K562 (cell line): Measurements from ENCODE around the gene HBG1. TPM values are rescaled to one million over a fixed set of nuclear protein-coding genes. Genes with fewer than 3 reads are reported as not detected.

Source experiments
- EGR1 ChIP-seq: fragments of 450-650 bp; conservative IDR thresholded peaks from 2 replicates; pipeline ENCODE4 v1.6.1; 2017; ENCODE audit warnings: mild to moderate bottlenecking
- FUS ChIP-seq: fragments of 200-400 bp; formaldehyde crosslinking; optimal IDR thresholded peaks from 2 replicates; pipeline ENCODE3; 2017; ENCODE audit warnings: low read depth, low read length
- GABPB1 ChIP-seq: sonication (generic); formaldehyde crosslinking; IDR thresholded peaks from 2 replicates; pipeline ENCODE4 v1.8.0; 2022; ENCODE audit warnings: mild to moderate bottlenecking, missing genetic modification reagents
- KLF13 ChIP-seq: fragments of 450-650 bp; IDR thresholded peaks from 2 replicates; pipeline ENCODE4 v1.6.1; 2016; ENCODE audit warnings: missing genetic modification characterization, low read depth, mild to moderate bottlenecking, missing compliant biosample characterization, moderate library complexity, borderline replicate concordance
- RCOR1 ChIP-seq, 2 experiments: IDR thresholded peaks; 2 replicates each; pipeline ENCODE4 v1.6.1; 2012; ENCODE audit warnings: low read depth in 2 of 2, low read length in 2 of 2, borderline replicate concordance in 1 of 2, improper control_type of control experiment in 1 of 2
- SREBF1 ChIP-seq: fragments of 150-350 bp; IDR thresholded peaks from 2 replicates; pipeline ENCODE4 v1.6.1; 2014; ENCODE audit warnings: antibody characterized with exemption, low read depth, low read length, borderline replicate concordance
- TFAM ChIP-seq: fragments of 250-450 bp; sonication (Bioruptor Pico); conservative IDR thresholded peaks from 2 replicates; pipeline ENCODE4 v1.5.0; 2021; ENCODE audit warnings: mild to moderate bottlenecking, moderate library complexity
- ZNF197 ChIP-seq: fragments of 200-800 bp; sonication (Bioruptor generic); IDR thresholded peaks from 2 replicates; pipeline ENCODE4 v1.6.1; 2016; ENCODE audit warnings: low read depth, missing genetic modification characterization, missing compliant biosample characterization
- ZNF668 ChIP-seq: fragments of 250-450 bp; sonication (Bioruptor Pico); IDR thresholded peaks from 2 replicates; pipeline ENCODE4 v1.8.0; 2022; ENCODE audit warnings: mild to moderate bottlenecking, inconsistent platforms
- polyA plus RNA-seq, 8 experiments: library from polyadenylated mRNA; depleted of rRNA in 4 of 8; stranded (reverse) in 5 of 8; unstranded in 3 of 8; fragments of >200 nt; fragmentation: Nextera tagmentation in 2 of 8; fragmentation: Illumina TruSeq in 1 of 8; extraction: Ambion mirVana in 2 of 8; extraction: Trizol in 1 of 8; gene quantifications; 2 replicates each; pipeline versions ENCODE4 v1.2.1 to v1.2.3, GENCODE V29; 2011 to 2014; ENCODE audit warnings: inconsistent platforms in 1 of 8, missing spikeins in 1 of 8
- total RNA-seq, 7 experiments: library from RNA; depleted of rRNA in 6 of 7; stranded (reverse); fragments of >200 nt in 6 of 7; fragmentation: Illumina TruSeq in 2 of 7; extraction: Trizol in 2 of 7; gene quantifications; 2 replicates each; pipeline versions ENCODE4 v1.2.1 to v1.2.3, GENCODE V29; 2011 to 2021; ENCODE audit warnings: low replicate concordance in 1 of 7
- TF ChIP-seq, protein P1 (sequence below), 2 experiments: fragments of 450-650 bp; formaldehyde crosslinking in 1 of 2; IDR thresholded peaks; 2 replicates each; pipeline versions ENCODE4 v1.4.0 to v1.6.1; 2014 to 2020; ENCODE audit warnings: mild to moderate bottlenecking in 2 of 2, borderline replicate concordance in 1 of 2, low read depth in 1 of 2
- TF ChIP-seq, protein P2 (sequence below): fragments of 250-450 bp; sonication (Bioruptor Pico); IDR thresholded peaks from 2 replicates; pipeline ENCODE4 v1.8.0; 2021; ENCODE audit warnings: mild to moderate bottlenecking, moderate library complexity
- TF ChIP-seq, protein P3 (sequence below): fragments of 450-650 bp; IDR thresholded peaks from 2 replicates; pipeline ENCODE4 v1.6.1; 2016; ENCODE audit warnings: mild to moderate bottlenecking

The HBG1 gene
- total and polyA plus RNA-seq, 9 of the 15 experiments (the other 6 are each of a cell fraction or from before 2014, with no cell fraction given): 1,066 to 16,338 (median 4,898) TPM

DNA sequence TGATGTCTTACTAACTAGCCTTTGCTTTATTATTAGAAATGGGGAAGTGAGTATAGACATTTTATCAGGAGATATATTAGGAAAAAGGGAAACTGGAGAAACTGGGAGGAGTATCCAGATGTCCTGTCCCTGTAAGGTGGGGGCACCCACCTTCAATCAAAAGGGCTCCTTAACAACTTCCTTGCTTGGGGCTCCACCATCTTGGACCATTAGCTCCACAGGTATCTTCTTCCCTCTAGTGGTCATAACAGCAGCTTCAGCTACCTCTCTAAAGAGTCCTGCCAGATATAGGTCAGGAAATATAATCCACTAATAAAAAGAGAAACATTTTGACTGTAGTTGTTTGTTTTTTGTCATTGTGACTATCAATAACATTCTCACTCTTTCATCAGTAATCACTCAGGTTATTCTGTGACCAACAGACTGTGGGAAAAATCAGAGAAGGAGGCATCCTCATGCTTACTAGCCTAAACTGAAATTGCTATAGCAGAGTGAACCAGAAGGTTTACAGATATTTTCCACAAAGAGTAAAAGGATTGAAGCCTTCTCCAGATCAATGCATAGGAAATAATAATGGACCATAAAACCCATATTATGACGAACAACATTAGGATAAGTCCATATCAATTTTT, 41.7 kb upstream of the HBG1 start (continued):
- TF ChIP-seq, protein P1, sequence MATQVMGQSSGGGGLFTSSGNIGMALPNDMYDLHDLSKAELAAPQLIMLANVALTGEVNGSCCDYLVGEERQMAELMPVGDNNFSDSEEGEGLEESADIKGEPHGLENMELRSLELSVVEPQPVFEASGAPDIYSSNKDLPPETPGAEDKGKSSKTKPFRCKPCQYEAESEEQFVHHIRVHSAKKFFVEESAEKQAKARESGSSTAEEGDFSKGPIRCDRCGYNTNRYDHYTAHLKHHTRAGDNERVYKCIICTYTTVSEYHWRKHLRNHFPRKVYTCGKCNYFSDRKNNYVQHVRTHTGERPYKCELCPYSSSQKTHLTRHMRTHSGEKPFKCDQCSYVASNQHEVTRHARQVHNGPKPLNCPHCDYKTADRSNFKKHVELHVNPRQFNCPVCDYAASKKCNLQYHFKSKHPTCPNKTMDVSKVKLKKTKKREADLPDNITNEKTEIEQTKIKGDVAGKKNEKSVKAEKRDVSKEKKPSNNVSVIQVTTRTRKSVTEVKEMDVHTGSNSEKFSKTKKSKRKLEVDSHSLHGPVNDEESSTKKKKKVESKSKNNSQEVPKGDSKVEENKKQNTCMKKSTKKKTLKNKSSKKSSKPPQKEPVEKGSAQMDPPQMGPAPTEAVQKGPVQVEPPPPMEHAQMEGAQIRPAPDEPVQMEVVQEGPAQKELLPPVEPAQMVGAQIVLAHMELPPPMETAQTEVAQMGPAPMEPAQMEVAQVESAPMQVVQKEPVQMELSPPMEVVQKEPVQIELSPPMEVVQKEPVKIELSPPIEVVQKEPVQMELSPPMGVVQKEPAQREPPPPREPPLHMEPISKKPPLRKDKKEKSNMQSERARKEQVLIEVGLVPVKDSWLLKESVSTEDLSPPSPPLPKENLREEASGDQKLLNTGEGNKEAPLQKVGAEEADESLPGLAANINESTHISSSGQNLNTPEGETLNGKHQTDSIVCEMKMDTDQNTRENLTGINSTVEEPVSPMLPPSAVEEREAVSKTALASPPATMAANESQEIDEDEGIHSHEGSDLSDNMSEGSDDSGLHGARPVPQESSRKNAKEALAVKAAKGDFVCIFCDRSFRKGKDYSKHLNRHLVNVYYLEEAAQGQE (IDR thresholded peaks at IDR 0.05; ENCODE audit: borderline replicate concordance): peak; percentile 93
- TF ChIP-seq, protein P1 (CRISPR knock-in tag; IDR thresholded peaks at IDR 0.05; ENCODE audit: low read depth): no peak
- TF ChIP-seq, protein P2, sequence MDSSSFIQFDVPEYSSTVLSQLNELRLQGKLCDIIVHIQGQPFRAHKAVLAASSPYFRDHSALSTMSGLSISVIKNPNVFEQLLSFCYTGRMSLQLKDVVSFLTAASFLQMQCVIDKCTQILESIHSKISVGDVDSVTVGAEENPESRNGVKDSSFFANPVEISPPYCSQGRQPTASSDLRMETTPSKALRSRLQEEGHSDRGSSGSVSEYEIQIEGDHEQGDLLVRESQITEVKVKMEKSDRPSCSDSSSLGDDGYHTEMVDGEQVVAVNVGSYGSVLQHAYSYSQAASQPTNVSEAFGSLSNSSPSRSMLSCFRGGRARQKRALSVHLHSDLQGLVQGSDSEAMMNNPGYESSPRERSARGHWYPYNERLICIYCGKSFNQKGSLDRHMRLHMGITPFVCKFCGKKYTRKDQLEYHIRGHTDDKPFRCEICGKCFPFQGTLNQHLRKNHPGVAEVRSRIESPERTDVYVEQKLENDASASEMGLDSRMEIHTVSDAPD (CRISPR knock-in tag): no peak
- TF ChIP-seq FUS (no peak), RCOR1 (IDR thresholded peaks at IDR 0.05; ENCODE audit: borderline replicate concordance in 1 of 2, low read depth in 2 of 2, low read length in 2 of 2) (no peak), ZNF197 (no peak), SREBF1 (no peak), EGR1 (no peak), KLF13 (tag) (0 out of 2 replicates have a peak, but pooled peaks have one; percentile 39), GABPB1 (no peak), TFAM (CRISPR knock-in tag) (no peak), ZNF668 (CRISPR knock-in tag) (no peak)
- TF ChIP-seq, protein P3, sequence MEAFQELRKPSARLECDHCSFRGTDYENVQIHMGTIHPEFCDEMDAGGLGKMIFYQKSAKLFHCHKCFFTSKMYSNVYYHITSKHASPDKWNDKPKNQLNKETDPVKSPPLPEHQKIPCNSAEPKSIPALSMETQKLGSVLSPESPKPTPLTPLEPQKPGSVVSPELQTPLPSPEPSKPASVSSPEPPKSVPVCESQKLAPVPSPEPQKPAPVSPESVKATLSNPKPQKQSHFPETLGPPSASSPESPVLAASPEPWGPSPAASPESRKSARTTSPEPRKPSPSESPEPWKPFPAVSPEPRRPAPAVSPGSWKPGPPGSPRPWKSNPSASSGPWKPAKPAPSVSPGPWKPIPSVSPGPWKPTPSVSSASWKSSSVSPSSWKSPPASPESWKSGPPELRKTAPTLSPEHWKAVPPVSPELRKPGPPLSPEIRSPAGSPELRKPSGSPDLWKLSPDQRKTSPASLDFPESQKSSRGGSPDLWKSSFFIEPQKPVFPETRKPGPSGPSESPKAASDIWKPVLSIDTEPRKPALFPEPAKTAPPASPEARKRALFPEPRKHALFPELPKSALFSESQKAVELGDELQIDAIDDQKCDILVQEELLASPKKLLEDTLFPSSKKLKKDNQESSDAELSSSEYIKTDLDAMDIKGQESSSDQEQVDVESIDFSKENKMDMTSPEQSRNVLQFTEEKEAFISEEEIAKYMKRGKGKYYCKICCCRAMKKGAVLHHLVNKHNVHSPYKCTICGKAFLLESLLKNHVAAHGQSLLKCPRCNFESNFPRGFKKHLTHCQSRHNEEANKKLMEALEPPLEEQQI: peak; percentile 40; the same call in 1 of the 2 replicates
